OCI-LY3 (cell line): ENCODE results near the gene STARD13.

Experiments
- H2AFZ ChIP-seq: fragments of 200-600, 300-600 bp; shearing (Covaris generic); 2 replicates; pipeline ENCODE4 v1.6.0; 2014; ENCODE audit warnings: antibody characterized with exemption, low read depth, low read length
- H3K27ac ChIP-seq: fragments of 200-600, 300-600 bp; sonication (generic); 2 replicates; pipeline ENCODE4 v1.5.1; 2014; ENCODE audit warnings: mild to moderate bottlenecking, low read length, moderate library complexity, mixed read lengths
- H3K27me3 ChIP-seq: fragments of 200-600, 300-600 bp; sonication (generic); 2 replicates; pipeline ENCODE4 v1.6.1; 2014; ENCODE audit warnings: low read depth, low read length, mixed read lengths
- H3K36me3 ChIP-seq: fragments of 200-600, 300-600 bp; sonication (generic); replicated peaks from 2 replicates; pipeline ENCODE3; 2014; ENCODE audit warnings: low read depth, low read length, mixed read lengths
- H3K4me1 ChIP-seq: fragments of 300-600, 200-600 bp; sonication (generic); 2 replicates; pipeline ENCODE4 v1.6.1; 2014; ENCODE audit warnings: low read length, mixed read lengths
- H3K4me2 ChIP-seq: fragments of 200-600, 300-600 bp; sonication (generic); 2 replicates; pipeline ENCODE4 v1.6.1; 2014; ENCODE audit warnings: low read length, mixed read lengths
- H3K4me3 ChIP-seq: fragments of 300-600, 200-600 bp; sonication (generic); 2 replicates; pipeline ENCODE4 v1.5.1; 2014; ENCODE audit warnings: antibody characterized with exemption, mild to moderate bottlenecking, low read length, moderate library complexity
- H3K79me2 ChIP-seq: fragments of 300-600, 200-600 bp; shearing (Covaris generic); 2 replicates; pipeline ENCODE4 v1.6.1; 2014; ENCODE audit warnings: mild to moderate bottlenecking, low read length, mixed read lengths
- H3K9ac ChIP-seq: fragments of 300-600, 200-600 bp; shearing (Covaris generic); 2 replicates; pipeline ENCODE4 v1.6.0; 2014; ENCODE audit warnings: mild to moderate bottlenecking, low read length, moderate library complexity
- H3K9me3 ChIP-seq: fragments of 200-600, 300-600 bp; shearing (Covaris generic); 2 replicates; pipeline ENCODE4 v1.6.1; 2014; ENCODE audit warnings: low read length, mixed read lengths; ENCODE audit not compliant: insufficient read depth
- H4K20me1 ChIP-seq: fragments of 200-600, 300-600 bp; sonication (generic); 2 replicates; pipeline ENCODE4 v1.6.1; 2016; ENCODE audit warnings: low read length, mixed read lengths; ENCODE audit not compliant: insufficient read depth
- EZH2phosphoT487 ChIP-seq: fragments of 200-600 bp; shearing (Covaris generic); IDR thresholded peaks from 2 replicates; pipeline ENCODE4 v1.6.1; 2018; ENCODE audit warnings: antibody characterized with exemption, mixed run types, low read depth
- TF ChIP-seq, protein P1 (sequence below): fragments of 200-600, 300-600 bp; sonication (generic); IDR thresholded peaks from 2 replicates; pipeline ENCODE4 v1.5.1; 2014; ENCODE audit warnings: antibody characterized with exemption, low read length, low read depth

Gene STARD13

DNA sequence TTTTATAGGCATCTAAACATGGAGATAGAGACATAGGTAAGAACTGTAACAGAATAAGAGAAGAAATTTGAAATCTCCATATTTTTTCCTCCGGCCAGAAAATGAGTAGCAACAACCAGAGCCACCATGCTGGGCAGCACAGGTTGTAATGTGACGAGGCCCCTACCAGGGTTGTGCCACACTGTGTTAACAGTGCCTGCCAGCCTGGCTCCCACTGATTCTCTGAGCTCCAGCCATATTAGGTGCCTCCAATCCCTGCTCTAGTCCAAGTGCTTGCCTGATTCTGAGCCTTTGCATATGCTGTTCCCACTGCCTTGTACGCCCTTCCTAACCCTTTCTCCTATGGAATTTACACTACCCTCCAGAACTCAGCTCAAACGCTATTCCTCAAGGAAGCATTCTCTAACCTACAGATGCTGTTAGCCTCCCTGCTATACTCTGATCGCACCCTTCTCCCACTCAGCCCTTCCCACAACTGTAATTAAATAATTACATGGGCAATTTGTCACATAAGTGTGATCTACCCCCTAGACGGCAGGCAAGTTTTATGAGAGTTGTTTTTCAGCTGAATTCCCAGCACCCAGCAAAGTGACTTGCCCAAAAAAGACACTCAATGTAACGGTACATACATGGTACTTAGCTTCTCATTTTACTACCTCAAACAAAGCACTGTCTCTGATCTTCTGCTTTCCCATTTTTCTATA, 37.6 kb upstream of the STARD13 start:
- no peaks in the 10 kb centered on the region for H3K36me3 ChIP-seq
- no peaks in the 10 kb centered on the region for H4K20me1 ChIP-seq
- no peaks in the 10 kb centered on the region for H3K27me3 ChIP-seq
- H3K4me3 ChIP-seq, result no peak overlapping the region
- H2AFZ ChIP-seq, result no peak overlapping the region
- H3K79me2 ChIP-seq, result no peaks in the 10 kb centered on the region
- H3K27ac ChIP-seq, result no peak overlapping the region
- H3K9ac ChIP-seq, result no peak overlapping the region
- H3K4me2 ChIP-seq, result no peak overlapping the region
- H3K4me1 ChIP-seq, result no peaks in the 10 kb centered on the region
- TF ChIP-seq EZH2phosphoT487, result no peak
- TF ChIP-seq, protein P1, sequence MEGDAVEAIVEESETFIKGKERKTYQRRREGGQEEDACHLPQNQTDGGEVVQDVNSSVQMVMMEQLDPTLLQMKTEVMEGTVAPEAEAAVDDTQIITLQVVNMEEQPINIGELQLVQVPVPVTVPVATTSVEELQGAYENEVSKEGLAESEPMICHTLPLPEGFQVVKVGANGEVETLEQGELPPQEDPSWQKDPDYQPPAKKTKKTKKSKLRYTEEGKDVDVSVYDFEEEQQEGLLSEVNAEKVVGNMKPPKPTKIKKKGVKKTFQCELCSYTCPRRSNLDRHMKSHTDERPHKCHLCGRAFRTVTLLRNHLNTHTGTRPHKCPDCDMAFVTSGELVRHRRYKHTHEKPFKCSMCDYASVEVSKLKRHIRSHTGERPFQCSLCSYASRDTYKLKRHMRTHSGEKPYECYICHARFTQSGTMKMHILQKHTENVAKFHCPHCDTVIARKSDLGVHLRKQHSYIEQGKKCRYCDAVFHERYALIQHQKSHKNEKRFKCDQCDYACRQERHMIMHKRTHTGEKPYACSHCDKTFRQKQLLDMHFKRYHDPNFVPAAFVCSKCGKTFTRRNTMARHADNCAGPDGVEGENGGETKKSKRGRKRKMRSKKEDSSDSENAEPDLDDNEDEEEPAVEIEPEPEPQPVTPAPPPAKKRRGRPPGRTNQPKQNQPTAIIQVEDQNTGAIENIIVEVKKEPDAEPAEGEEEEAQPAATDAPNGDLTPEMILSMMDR, result no peak
- H3K9me3 ChIP-seq, result no peaks in the 10 kb centered on the region

DNA sequence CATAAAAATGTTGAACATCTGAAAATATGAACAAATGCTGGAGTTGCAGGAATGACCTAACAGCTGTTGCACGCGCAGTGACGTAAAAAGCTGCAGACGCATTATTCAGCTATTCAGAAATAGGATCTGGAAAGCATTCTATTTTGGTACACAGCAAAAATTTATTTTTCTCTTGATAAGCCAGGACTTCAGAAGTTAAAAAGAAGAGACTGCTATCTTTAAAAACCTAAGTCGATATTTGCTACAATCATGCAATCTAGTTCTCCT, 36.9 kb upstream of the STARD13 start:
- no peaks in the 10 kb centered on the region for H3K27me3 ChIP-seq
- H3K9ac ChIP-seq, result no peak overlapping the region
- H3K27ac ChIP-seq, result no peak overlapping the region
- H3K4me1 ChIP-seq, result no peaks in the 10 kb centered on the region
- H3K4me3 ChIP-seq, result no peak overlapping the region
- no peak overlapping the region for H2AFZ ChIP-seq
- H3K36me3 ChIP-seq, result no peaks in the 10 kb centered on the region
- no peak overlapping the region for H3K4me2 ChIP-seq
- no peaks in the 10 kb centered on the region for H3K9me3 ChIP-seq
- TF ChIP-seq, protein P1, result no peak
- TF ChIP-seq EZH2phosphoT487, result no peak
- no peaks in the 10 kb centered on the region for H3K79me2 ChIP-seq
- H4K20me1 ChIP-seq, result no peaks in the 10 kb centered on the region

DNA sequence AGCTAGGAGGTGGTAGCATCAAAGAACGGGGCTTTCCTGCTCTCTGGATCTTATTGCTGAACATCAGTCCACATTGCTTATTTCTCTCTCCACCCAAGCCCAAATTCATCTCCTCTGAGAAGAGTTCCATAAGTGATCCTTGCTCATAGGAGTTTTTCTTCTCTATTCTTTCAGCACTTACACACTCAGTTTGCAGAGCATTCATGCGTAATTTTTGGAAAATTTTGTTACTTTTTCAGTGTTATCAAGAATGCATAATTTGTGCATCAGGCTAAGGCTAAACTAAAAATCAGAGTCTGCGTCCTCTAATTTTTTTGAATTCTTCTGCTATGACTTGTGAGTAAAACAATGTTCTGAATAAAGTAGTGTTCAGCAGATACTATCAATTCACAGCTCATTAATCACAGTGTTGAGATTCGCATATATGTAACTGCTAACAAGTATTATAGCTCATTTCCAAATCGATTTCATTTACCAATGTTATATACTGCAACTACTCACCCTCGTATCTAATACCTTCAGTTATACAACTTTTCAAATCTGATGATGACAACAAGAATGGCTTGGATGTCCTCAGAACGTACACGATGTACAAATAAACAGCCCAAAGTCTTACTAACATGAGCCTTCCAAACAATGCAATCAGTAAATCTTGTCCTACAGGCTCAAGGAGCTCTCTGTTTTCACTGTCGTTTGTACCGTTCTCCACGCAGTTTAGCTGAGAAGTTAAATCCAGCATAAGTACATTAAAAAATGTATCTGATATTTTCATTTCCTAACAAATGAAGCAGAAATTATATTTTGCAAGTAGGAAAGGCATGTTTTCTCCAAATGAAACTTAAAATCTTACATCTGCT, 36.4 kb upstream of the STARD13 start:
- no peaks in the 10 kb centered on the region for H3K9me3 ChIP-seq
- TF ChIP-seq EZH2phosphoT487, result no peak
- TF ChIP-seq, protein P1, result no peak
- H3K4me2 ChIP-seq, result no peak overlapping the region
- no peaks in the 10 kb centered on the region for H3K79me2 ChIP-seq
- no peaks in the 10 kb centered on the region for H3K27me3 ChIP-seq
- no peak overlapping the region for H2AFZ ChIP-seq
- no peak overlapping the region for H3K27ac ChIP-seq
- H3K4me1 ChIP-seq, result no peaks in the 10 kb centered on the region
- H3K4me3 ChIP-seq, result no peak overlapping the region
- no peaks in the 10 kb centered on the region for H3K36me3 ChIP-seq
- H4K20me1 ChIP-seq, result no peaks in the 10 kb centered on the region
- H3K9ac ChIP-seq, result no peak overlapping the region

DNA sequence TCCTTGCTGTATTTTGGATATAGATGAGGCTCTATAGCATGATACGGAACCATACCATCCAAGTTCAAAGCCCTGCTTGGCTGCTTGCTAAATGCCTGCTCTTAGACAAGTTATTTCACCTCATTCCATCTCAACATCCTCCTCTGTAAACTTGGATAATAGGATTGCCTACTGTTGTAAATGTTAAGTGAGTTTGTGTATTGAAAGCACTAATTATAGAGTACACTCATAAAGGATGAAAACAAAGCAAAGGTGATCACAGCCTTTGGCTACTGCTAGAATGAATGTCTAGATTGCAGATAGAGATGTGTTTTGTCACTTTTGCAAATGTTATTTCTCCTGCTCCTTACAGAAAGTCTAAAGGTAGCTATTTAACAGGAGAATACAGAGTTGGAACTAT, 34.3 kb upstream of the STARD13 start:
- Histone ChIP-seq H3K4me3 (no peak overlapping the region), H3K9me3 (no peaks in the 10 kb centered on the region), H3K9ac (no peak overlapping the region), H3K27ac (no peak overlapping the region), H3K4me1 (no peaks in the 10 kb centered on the region), H3K4me2 (no peak overlapping the region), H3K79me2 (no peaks in the 10 kb centered on the region), H3K27me3 (no peaks in the 10 kb centered on the region), H2AFZ (no peak overlapping the region), H4K20me1 (no peaks in the 10 kb centered on the region), H3K36me3 (no peaks in the 10 kb centered on the region)
- no peak for TF ChIP-seq EZH2phosphoT487
- TF ChIP-seq, protein P1, result no peak
